A549 (cell line): Measurements from ENCODE around the gene PBX4. TPM values are rescaled to one million over a fixed set of nuclear protein-coding genes. Genes with fewer than 3 reads are reported as not detected.

Experiments used
- ATAC-seq, 2 experiments: fragments of 200-7000 bp in 1 of 2; fragments of >200 bp in 1 of 2; cut with Nextera tagmentation in 1 of 2; cut with Tn5 transposase in 1 of 2; 3 replicates each; pipeline versions ENCODE4 v1.8.0 to v1.9.1; 2018 to 2020; ENCODE audit warnings: mild to moderate bottlenecking in 1 of 2, moderate library complexity in 1 of 2
- CTCF ChIA-PET: fragments of 300-600 bp; sonication (Branson Sonifier 250); formaldehyde crosslinking; extraction: SDS; loops from one replicate; lab custom pipeline; 2021; ENCODE audit warnings: antibody characterized with exemption, inconsistent platforms; lab: Yijun Ruan, JAX
- POLR2A ChIA-PET: fragments of 350-600 bp; formaldehyde crosslinking; extraction: SDS; loops from one replicate; lab custom pipeline; 2021; ENCODE audit warnings: antibody characterized with exemption, inconsistent platforms; lab: Yijun Ruan, JAX
- DNase-seq, 2 experiments: peaks; one replicate each; pipeline versions ENCODE4 v3.0.0 to v3.0.0-alpha.2; 2011 to 2016; ENCODE audit warnings: low read depth in 1 of 2, low spot score in 1 of 2
- FAIRE-seq: peaks from 2 replicates; lab custom pipeline; 2011; peaks lifted over from hg19 to GRCh38; lab: Jason Lieb, UNC
- H3K27ac ChIP-seq, 2 experiments: fragments of >200 bp; sonication (Bioruptor Twin); formaldehyde crosslinking; 3 replicates each; pipeline ENCODE4 v1.5.1; 2016 to 2017
- H3K4me1 ChIP-seq: fragments of >200 bp; sonication (Bioruptor Twin); formaldehyde crosslinking; 3 replicates; pipeline ENCODE4 v1.6.1; 2016
- H3K4me2 ChIP-seq: fragments of >200 bp; sonication (Bioruptor Twin); formaldehyde crosslinking; 3 replicates; pipeline ENCODE4 v1.6.1; 2016
- H3K4me3 ChIP-seq: fragments of >200 bp; sonication (Bioruptor Twin); formaldehyde crosslinking; 3 replicates; pipeline ENCODE4 v1.5.1; 2016
- H3K9me3 ChIP-seq: fragments of >200 bp; sonication (Bioruptor Twin); formaldehyde crosslinking; 3 replicates; pipeline ENCODE4 v1.6.1; 2016
- CBX2 ChIP-seq: fragments of 200-600 bp; sonication (generic); IDR thresholded peaks from 2 replicates; pipeline ENCODE4 v1.6.1; 2016; ENCODE audit warnings: low read depth, mild to moderate bottlenecking, borderline replicate concordance
- CHD2 ChIP-seq: fragments of 150-350 bp; IDR thresholded peaks from 2 replicates; pipeline ENCODE4 v1.6.1; 2014; ENCODE audit warnings: low read length; ENCODE audit not compliant: partially characterized antibody
- ESRRA ChIP-seq: fragments of 150-350 bp; IDR thresholded peaks from 2 replicates; pipeline ENCODE4 v1.6.1; 2014; ENCODE audit warnings: mild to moderate bottlenecking, low read length, borderline replicate concordance
- FOXS1 ChIP-seq: fragments of 250-450 bp; sonication (Bioruptor Pico); IDR thresholded peaks from 2 replicates; pipeline ENCODE4 v1.5.0; 2020; ENCODE audit warnings: mild to moderate bottlenecking, moderate library complexity
- JUNB ChIP-seq: fragments of >200 bp; sonication (Bioruptor Twin); formaldehyde crosslinking; IDR thresholded peaks from 2 replicates; pipeline ENCODE4 v1.6.1; 2016
- NFE2L2 ChIP-seq: fragments of 150-350 bp; conservative IDR thresholded peaks from 2 replicates; pipeline ENCODE4 v1.6.1; 2014; ENCODE audit warnings: low read length
- RAD21 ChIP-seq, 2 experiments: fragments of >200 bp in 1 of 2; sonication (Bioruptor Twin) in 1 of 2; formaldehyde crosslinking in 1 of 2; IDR thresholded peaks in 1 of 2; conservative IDR thresholded peaks in 1 of 2; 2 replicates in 1 of 2; 3 replicates in 1 of 2; pipeline ENCODE4 v1.6.1; 2012 to 2018; ENCODE audit warnings: inconsistent platforms in 1 of 2
- RFX5 ChIP-seq: fragments of 450-650 bp; IDR thresholded peaks from 2 replicates; pipeline ENCODE4 v1.7.1; 2014; ENCODE audit warnings: antibody characterized with exemption, mild to moderate bottlenecking, moderate library complexity
- SMC3 ChIP-seq: fragments of >200 bp; sonication (Bioruptor Twin); formaldehyde crosslinking; IDR thresholded peaks from 3 replicates; pipeline ENCODE4 v1.6.1; 2018; ENCODE audit warnings: inconsistent platforms
- SREBF2 ChIP-seq: fragments of 450-650 bp; IDR thresholded peaks from 2 replicates; pipeline ENCODE4 v1.6.1; 2014; ENCODE audit warnings: mild to moderate bottlenecking, moderate library complexity
- TFCP2L1 ChIP-seq: fragments of 250-450 bp; sonication (Bioruptor Pico); IDR thresholded peaks from 2 replicates; pipeline ENCODE4 v1.5.0; 2021; ENCODE audit warnings: mild to moderate bottlenecking
- ZSCAN20 ChIP-seq: fragments of 250-450 bp; sonication (Bioruptor Pico); IDR thresholded peaks from 2 replicates; pipeline ENCODE4 v1.8.0; 2022; ENCODE audit warnings: mild to moderate bottlenecking, moderate library complexity
- WGBS: methylation state at CpG from one replicate; pipeline ENCODE4 v1.1.6; 2017; ENCODE audit errors: missing lambda C conversion rate; 5-methylcytosine and 5-hydroxymethylcytosine counted together
- polyA plus RNA-seq, 4 experiments: library from polyadenylated mRNA; depleted of rRNA in 3 of 4; stranded (reverse); fragments of >200 nt; fragmentation: RNase III in 1 of 4; extraction: RNeasy Plus Mini Kit Qiagen cat#74134 plus additional on column Dnase treatment in 1 of 4; gene quantifications; 2 replicates in 3 of 4; 3 replicates in 1 of 4; pipeline ENCODE4 v1.2.3, GENCODE V29; 2011 to 2017
- TF ChIP-seq, protein P1 (sequence below): fragments of 150-350 bp; IDR thresholded peaks from 2 replicates; pipeline ENCODE4 v1.6.1; 2014; ENCODE audit warnings: low read depth, mild to moderate bottlenecking, low read length
- TF ChIP-seq, protein P2 (sequence below): fragments of 200-600 bp; sonication (generic); IDR thresholded peaks from 2 replicates; pipeline ENCODE4 v1.6.1; 2016; ENCODE audit warnings: antibody characterized with exemption, mild to moderate bottlenecking, moderate library complexity

The PBX4 gene
- polyA plus RNA-seq, 2 of the 4 experiments (the other 2 are of a cell fraction) = 0.70 to 0.90 TPM

DNA sequence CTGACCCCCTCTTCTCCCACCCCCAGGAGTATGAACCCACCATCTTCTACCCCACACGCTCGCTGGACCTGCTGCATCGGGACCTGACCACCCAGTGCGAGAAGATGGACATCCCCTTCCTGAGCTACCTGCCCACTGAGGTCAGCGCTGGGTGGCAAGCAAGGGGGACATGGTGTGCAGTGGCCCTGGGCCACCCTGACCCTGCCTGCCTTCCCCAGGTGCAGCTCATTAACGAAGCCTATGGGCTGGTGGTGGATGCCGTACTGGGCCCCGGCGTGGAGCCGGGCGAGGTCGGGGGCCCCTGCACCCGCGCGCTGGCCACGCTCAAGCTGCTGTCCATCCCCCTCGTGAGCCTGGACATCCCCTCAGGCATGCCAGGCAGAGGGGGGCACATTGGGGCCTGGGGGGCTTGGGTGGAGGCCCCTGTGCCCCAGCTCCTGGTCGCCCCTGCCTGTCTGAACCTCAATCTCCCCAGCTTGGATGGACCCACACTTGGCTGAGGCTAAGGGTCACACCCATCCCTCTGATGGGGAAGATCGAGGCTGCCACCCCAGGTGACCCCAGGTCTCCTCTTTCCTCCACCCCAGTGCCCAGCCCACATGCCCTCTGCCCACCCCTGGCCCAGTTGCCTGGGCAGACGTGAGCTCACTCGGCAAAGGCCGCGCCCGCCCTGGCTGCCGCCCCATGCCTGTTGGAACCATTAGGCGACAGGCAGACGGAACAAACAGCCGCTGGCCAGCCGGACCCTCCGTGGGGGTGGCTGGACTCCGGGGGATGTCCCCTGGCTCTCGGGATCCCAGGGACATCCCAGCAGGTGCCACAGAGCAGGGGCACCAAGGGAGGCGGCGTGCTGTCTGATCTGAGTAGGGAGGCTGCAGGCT, 82.9 kb downstream of the PBX4 start (continued):
- no peak for TF ChIP-seq RAD21 (conservative IDR thresholded peaks at IDR 0.05 in 1 of 2, IDR thresholded peaks at IDR 0.05 in 1 of 2)
- no peak for TF ChIP-seq CHD2
- TF ChIP-seq SMC3 = no peak

DNA sequence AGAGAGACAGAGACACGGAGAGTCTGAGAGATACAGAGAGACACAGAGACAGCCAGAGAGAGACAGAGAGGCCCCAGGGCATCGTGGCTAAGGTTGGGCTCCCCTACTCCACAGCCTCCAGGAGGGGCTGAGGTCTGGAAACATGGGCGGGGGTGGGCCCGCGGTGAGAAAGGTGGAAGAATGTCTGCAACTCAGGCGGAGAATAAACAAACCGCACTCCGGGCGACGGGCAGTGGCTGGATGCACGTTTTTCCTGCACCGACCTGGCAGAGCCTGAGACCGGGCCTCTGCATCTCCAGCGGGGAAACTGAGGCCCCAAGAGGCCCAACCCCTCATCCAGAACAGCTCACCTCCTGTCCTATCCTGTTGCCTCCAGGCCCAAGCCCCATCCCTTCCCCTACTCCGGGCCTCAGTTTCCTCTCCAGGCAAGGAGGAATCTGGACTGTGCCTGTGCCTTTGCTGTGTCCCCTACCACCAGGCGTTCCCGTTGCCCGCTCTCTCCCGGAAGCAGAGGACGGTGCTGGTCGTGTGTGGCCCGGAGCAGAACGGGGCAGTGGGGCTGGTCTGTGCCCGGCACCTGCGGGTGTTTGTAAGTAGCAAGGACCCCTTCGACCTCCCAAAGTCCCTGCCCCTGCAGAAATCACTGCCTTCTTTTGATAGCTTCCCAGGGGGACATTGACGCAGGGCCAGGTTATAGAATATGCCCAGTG, 83.8 kb downstream of the PBX4 start:
- no peaks in the 10 kb centered on the region for H3K4me1 ChIP-seq
- H3K27ac ChIP-seq = no peak overlapping the region
- WGBS = 85% methylated on average over 16 of the region's 27 CpGs
- CTCF ChIA-PET = interaction anchor here (0.7 to 1.4 kb wide), 3 partner anchors 19 to 109 kb away, joined by 3 to 7 read pairs (median 3); partner anchors contain the start of genes GMIP and TSSK6
- H3K4me2 ChIP-seq = no peak overlapping the region
- DNase-seq (no peak), ATAC-seq (no peak)
- H3K4me3 ChIP-seq = no peak overlapping the region
- TF ChIP-seq RAD21 (conservative IDR thresholded peaks at IDR 0.05 in 1 of 2, IDR thresholded peaks at IDR 0.05 in 1 of 2) = no peak
- no peak for TF ChIP-seq TFCP2L1
- no peak for TF ChIP-seq ESRRA
- TF ChIP-seq NFE2L2 = no peak
- TF ChIP-seq, protein P1, sequence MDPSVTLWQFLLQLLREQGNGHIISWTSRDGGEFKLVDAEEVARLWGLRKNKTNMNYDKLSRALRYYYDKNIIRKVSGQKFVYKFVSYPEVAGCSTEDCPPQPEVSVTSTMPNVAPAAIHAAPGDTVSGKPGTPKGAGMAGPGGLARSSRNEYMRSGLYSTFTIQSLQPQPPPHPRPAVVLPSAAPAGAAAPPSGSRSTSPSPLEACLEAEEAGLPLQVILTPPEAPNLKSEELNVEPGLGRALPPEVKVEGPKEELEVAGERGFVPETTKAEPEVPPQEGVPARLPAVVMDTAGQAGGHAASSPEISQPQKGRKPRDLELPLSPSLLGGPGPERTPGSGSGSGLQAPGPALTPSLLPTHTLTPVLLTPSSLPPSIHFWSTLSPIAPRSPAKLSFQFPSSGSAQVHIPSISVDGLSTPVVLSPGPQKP = no peak
- TF ChIP-seq RFX5 = no peak
- TF ChIP-seq JUNB = no peak
- TF ChIP-seq SREBF2 = no peak
- no peak for TF ChIP-seq ZSCAN20 (CRISPR knock-in tag)
- TF ChIP-seq FOXS1 (CRISPR knock-in tag) = no peak
- TF ChIP-seq, protein P2, sequence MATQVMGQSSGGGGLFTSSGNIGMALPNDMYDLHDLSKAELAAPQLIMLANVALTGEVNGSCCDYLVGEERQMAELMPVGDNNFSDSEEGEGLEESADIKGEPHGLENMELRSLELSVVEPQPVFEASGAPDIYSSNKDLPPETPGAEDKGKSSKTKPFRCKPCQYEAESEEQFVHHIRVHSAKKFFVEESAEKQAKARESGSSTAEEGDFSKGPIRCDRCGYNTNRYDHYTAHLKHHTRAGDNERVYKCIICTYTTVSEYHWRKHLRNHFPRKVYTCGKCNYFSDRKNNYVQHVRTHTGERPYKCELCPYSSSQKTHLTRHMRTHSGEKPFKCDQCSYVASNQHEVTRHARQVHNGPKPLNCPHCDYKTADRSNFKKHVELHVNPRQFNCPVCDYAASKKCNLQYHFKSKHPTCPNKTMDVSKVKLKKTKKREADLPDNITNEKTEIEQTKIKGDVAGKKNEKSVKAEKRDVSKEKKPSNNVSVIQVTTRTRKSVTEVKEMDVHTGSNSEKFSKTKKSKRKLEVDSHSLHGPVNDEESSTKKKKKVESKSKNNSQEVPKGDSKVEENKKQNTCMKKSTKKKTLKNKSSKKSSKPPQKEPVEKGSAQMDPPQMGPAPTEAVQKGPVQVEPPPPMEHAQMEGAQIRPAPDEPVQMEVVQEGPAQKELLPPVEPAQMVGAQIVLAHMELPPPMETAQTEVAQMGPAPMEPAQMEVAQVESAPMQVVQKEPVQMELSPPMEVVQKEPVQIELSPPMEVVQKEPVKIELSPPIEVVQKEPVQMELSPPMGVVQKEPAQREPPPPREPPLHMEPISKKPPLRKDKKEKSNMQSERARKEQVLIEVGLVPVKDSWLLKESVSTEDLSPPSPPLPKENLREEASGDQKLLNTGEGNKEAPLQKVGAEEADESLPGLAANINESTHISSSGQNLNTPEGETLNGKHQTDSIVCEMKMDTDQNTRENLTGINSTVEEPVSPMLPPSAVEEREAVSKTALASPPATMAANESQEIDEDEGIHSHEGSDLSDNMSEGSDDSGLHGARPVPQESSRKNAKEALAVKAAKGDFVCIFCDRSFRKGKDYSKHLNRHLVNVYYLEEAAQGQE = no peak
- TF ChIP-seq, all 56 proteins: peak for 0
- H3K9me3 ChIP-seq = no peaks in the 10 kb centered on the region
- POLR2A ChIA-PET = no interaction called here
- no peak for FAIRE-seq

DNA sequence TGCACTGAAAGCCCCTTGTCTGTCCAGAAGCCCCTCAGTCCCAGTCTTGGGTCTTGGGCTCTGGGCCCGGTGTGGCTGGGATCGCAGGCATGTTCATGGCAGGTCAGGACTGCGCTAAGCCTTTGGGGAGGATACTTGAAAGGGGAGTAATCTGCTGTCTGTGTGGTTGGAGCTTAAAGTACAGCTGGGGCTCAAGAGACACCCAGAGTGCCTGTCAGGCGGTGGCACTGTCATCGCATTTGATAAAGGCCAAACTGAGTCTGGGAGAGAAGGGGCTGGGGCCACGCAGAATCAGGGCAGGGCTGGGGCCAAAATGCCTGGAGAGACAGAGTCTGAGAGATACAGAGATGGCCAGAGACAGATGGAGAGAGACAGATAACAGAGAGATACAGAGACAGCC, 84.6 kb downstream of the PBX4 start:
- no peaks in the 10 kb centered on the region for H3K4me1 ChIP-seq
- WGBS = 91% methylated on average over 4 of the region's 6 CpGs
- no peak overlapping the region for H3K4me3 ChIP-seq
- ATAC-seq = no peak
- no peak for DNase-seq
- CTCF ChIA-PET = no interaction called here
- FAIRE-seq = no peak
- no peaks in the 10 kb centered on the region for H3K9me3 ChIP-seq
- TF ChIP-seq CBX2 = no peak
- TF ChIP-seq, protein P2 = no peak
- no peak overlapping the region for H3K4me2 ChIP-seq
- POLR2A ChIA-PET = no interaction called here
- H3K27ac ChIP-seq = no peak overlapping the region
